ENCODE measurements around the gene KCNJ6.

DNA sequence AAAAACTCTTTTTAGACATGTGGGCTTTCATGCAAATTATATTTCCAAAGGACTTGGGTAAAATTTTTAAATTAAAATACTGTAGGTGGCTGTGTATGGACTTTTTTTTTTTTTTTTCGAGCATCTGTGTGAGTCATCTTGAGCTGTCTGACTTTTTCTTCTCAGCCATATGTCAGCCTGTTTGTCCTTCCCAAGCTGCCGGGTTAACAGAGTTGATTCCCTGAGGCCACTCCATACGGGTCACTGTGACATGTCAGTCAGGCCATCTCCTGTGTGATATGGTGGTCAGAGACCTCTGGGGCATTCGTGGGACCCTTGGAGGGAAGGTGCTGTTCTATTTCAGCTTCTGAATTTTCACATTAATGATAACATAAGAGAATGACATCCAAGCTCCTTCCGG lies 148.3 kb downstream of the KCNJ6 start:
- TF ChIP-seq RFX5 (IDR thresholded peaks at IDR 0.05; ENCODE audit: borderline replicate concordance, low read depth, low read length) = no peak
- no peak for TF ChIP-seq BCL11A (IDR thresholded peaks at IDR 0.05; ENCODE audit: low read depth in 2 of 2, low read length in 2 of 2)
- TF ChIP-seq ZNF274 (IDR thresholded peaks at IDR 0.05; ENCODE audit: borderline replicate concordance, extremely low read depth, low read length) = no peak
- TF ChIP-seq YY1 (IDR thresholded peaks at IDR 0.05; ENCODE audit: low read depth, low read length) = no peak
